HCT116 (cell line): Measurements from ENCODE around the gene ZFP57. TPM values are rescaled to one million over a fixed set of nuclear protein-coding genes. Genes with fewer than 3 reads are reported as not detected.

Source experiments
- ATAC-seq: fragments of 200-7000 bp; cut with Tn5 transposase; 2 replicates; pipeline ENCODE4 v1.9.1; 2020; ENCODE audit warnings: mild to moderate bottlenecking, moderate library complexity
- BruUV-seq: library from RNA; stranded (reverse); fragments of 400-500 nt; replicated peaks from 2 replicates; lab custom pipeline; 2021; lab: Mats Ljungman, UMichigan
- CTCF ChIA-PET: fragments of 300-600 bp; sonication (Branson Sonifier 250); formaldehyde crosslinking; loops from one replicate; lab custom pipeline; 2021; ENCODE audit warnings: antibody characterized with exemption; lab: Charles Lee
- POLR2A ChIA-PET: fragments of 300-600, 350-600 bp; sonication (Branson Sonifier 250); formaldehyde crosslinking; loops from one replicate; lab custom pipeline; 2021; ENCODE audit warnings: antibody characterized with exemption; lab: Charles Lee
- RAD21 ChIA-PET, 2 experiments: fragments of 300-600 bp; sonication (Branson Sonifier 250); formaldehyde crosslinking; loops; one replicate each; lab custom pipeline; 2023; ENCODE audit warnings: low total read pairs in 2 of 2; ENCODE audit not compliant: uncharacterized antibody in 2 of 2, unreplicated experiment in 2 of 2, low non-redundant PET in 1 of 2; lab: Charles Lee
- DNase-seq: peaks from one replicate; pipeline ENCODE4 v3.0.0-alpha.2; 2010; ENCODE audit warnings: low read depth, low spot score
- H2AFZ ChIP-seq: fragments of 200-600 bp; shearing (Covaris generic), sonication (generic); 2 replicates; pipeline ENCODE4 v1.6.1; 2017; ENCODE audit warnings: low read depth, mixed run types, mixed read lengths, antibody characterized with exemption, low read length; ENCODE audit not compliant: poor library complexity, severe bottlenecking
- H3K27ac ChIP-seq: 2 replicates; pipeline ENCODE4 v1.5.1; 2012; ENCODE audit warnings: low read depth, low read length
- H3K27me3 ChIP-seq: fragments of 200-600 bp; sonication (generic); 2 replicates; pipeline ENCODE4 v1.6.1; 2016; ENCODE audit warnings: mixed run types, low read length, mixed read lengths; ENCODE audit not compliant: insufficient read depth
- H3K36me3 ChIP-seq, 2 experiments: fragments of 200-500 bp in 1 of 2; fragments of 200-600 bp in 1 of 2; sonication (Bioruptor generic) in 1 of 2; sonication (generic) in 1 of 2; 2 replicates each; pipeline versions ENCODE4 v1.5.1 to v1.6.1; 2014 to 2016; ENCODE audit warnings: low read length in 2 of 2, inconsistent platforms in 1 of 2, mixed read lengths in 1 of 2, mixed run types in 1 of 2; ENCODE audit not compliant: insufficient read depth in 2 of 2, control insufficient read depth in 1 of 2
- H3K4me1 ChIP-seq, 2 experiments: fragments of 200-600 bp in 1 of 2; sonication (generic) in 1 of 2; 2 replicates each; pipeline versions ENCODE4 v1.5.1 to v1.6.1; 2012 to 2017; ENCODE audit warnings: low read length in 2 of 2, inconsistent platforms in 1 of 2, mild to moderate bottlenecking in 1 of 2, mixed read lengths in 1 of 2, mixed run types in 1 of 2, moderate library complexity in 1 of 2; ENCODE audit not compliant: insufficient read depth in 2 of 2, control insufficient read depth in 1 of 2
- H3K4me2 ChIP-seq: fragments of 200-600 bp; sonication (generic); 2 replicates; pipeline ENCODE4 v1.6.1; 2017; ENCODE audit warnings: mixed run types, low read length, mixed read lengths
- H3K4me3 ChIP-seq, 2 experiments: fragments of 200-600 bp in 1 of 2; sonication (generic) in 1 of 2; replicated peaks in 1 of 2; 2 replicates each; pipeline ENCODE4 v1.5.1; 2011 to 2016; ENCODE audit warnings: low read length in 2 of 2, control low read depth in 1 of 2, low read depth in 1 of 2, mild to moderate bottlenecking in 1 of 2, mixed read lengths in 1 of 2, mixed run types in 1 of 2
- H3K79me2 ChIP-seq: fragments of 200-600 bp; sonication (generic); 2 replicates; pipeline ENCODE4 v1.6.1; 2017; ENCODE audit warnings: mild to moderate bottlenecking, mixed run types, low read length, moderate library complexity, mixed read lengths; ENCODE audit not compliant: insufficient read depth
- H3K9ac ChIP-seq: fragments of 200-600 bp; sonication (generic); 2 replicates; pipeline ENCODE4 v1.6.1; 2016; ENCODE audit warnings: low read length, mixed read lengths
- H3K9me2 ChIP-seq: fragments of 200-600 bp; sonication (generic), shearing (Covaris generic); 2 replicates; pipeline ENCODE4 v1.6.1; 2017; ENCODE audit warnings: mixed run types, mild to moderate bottlenecking, moderate library complexity; ENCODE audit not compliant: insufficient read depth
- H3K9me3 ChIP-seq, 2 experiments: fragments of 200-500 bp in 1 of 2; fragments of 200-600 bp in 1 of 2; sonication (Bioruptor generic) in 1 of 2; sonication (generic) in 1 of 2; 2 replicates each; pipeline ENCODE4 v1.6.1; 2014 to 2017; ENCODE audit warnings: low read length in 2 of 2, mixed read lengths in 2 of 2, inconsistent platforms in 1 of 2, low read depth in 1 of 2, mild to moderate bottlenecking in 1 of 2, mixed run types in 1 of 2, moderate library complexity in 1 of 2; ENCODE audit not compliant: control insufficient read depth in 1 of 2, insufficient read depth in 1 of 2
- H4K20me1 ChIP-seq: fragments of 200-600 bp; sonication (generic), shearing (Covaris generic); 2 replicates; pipeline ENCODE4 v1.6.1; 2017; ENCODE audit warnings: mixed run types, mild to moderate bottlenecking, moderate library complexity; ENCODE audit not compliant: insufficient read depth
- EGR1 ChIP-seq: IDR thresholded peaks from 2 replicates; pipeline ENCODE4 v1.6.1; 2012; ENCODE audit warnings: low read depth
- ELF1 ChIP-seq: IDR thresholded peaks from 2 replicates; pipeline ENCODE4 v1.6.1; 2012; ENCODE audit warnings: low read depth, borderline replicate concordance
- EZH2 ChIP-seq: fragments of 200-600 bp; sonication (generic); IDR thresholded peaks from 2 replicates; pipeline ENCODE4 v1.6.1; 2017; ENCODE audit warnings: antibody characterized with exemption, mixed run types
- JUND ChIP-seq: IDR thresholded peaks from 2 replicates; pipeline ENCODE4 v1.6.1; 2012
- POLR2AphosphoS5 ChIP-seq: IDR thresholded peaks from 2 replicates; pipeline ENCODE4 v1.6.1; 2011; ENCODE audit warnings: mild to moderate bottlenecking, low read depth, low read length, moderate library complexity
- RAD21 ChIP-seq: IDR thresholded peaks from 2 replicates; pipeline ENCODE4 v1.6.1; 2012; ENCODE audit warnings: low read depth, mild to moderate bottlenecking
- SP1 ChIP-seq: IDR thresholded peaks from 2 replicates; pipeline ENCODE4 v1.6.1; 2012; ENCODE audit warnings: low read depth
- TCF7L2 ChIP-seq: IDR thresholded peaks from 2 replicates; pipeline ENCODE4 v1.7.0; 2011; ENCODE audit warnings: borderline replicate concordance, inconsistent platforms; ENCODE audit not compliant: insufficient read depth, insufficient read length; ENCODE audit errors: extremely low read depth
- YY1 ChIP-seq: IDR thresholded peaks from 2 replicates; pipeline ENCODE4 v1.6.1; 2011; ENCODE audit warnings: low read length, low read depth, moderate library complexity, mild to moderate bottlenecking; ENCODE audit not compliant: insufficient replicate concordance; ENCODE audit errors: extremely low read depth
- ZFX ChIP-seq: fragments of 450-650 bp; IDR thresholded peaks from 2 replicates; pipeline ENCODE4 v1.6.1; 2017
- ZNF274 ChIP-seq: fragments of 200-500 bp; sonication (Bioruptor generic); IDR thresholded peaks from 2 replicates; pipeline ENCODE4 v1.6.1; 2014; ENCODE audit warnings: mild to moderate bottlenecking, low read depth, low read length, inconsistent platforms
- intact Hi-C: fragments of 100-400 bp; cut with micrococcal nuclease; formaldehyde crosslinking; loops from 2 replicates; pipeline ENCODE4 v1.10.0; 2022
- total RNA-seq: library from RNA; stranded (reverse); gene quantifications from one replicate; pipeline ENCODE4 v1.2.1, GENCODE V29; 2021; ENCODE audit not compliant: unreplicated experiment
- TF ChIP-seq, protein P1 (sequence below): IDR thresholded peaks from 2 replicates; pipeline ENCODE4 v1.6.1; 2012
- TF ChIP-seq, protein P2 (sequence below): IDR thresholded peaks from 2 replicates; pipeline ENCODE4 v1.6.1; 2012; ENCODE audit warnings: low read depth
- TF ChIP-seq, protein P3 (sequence below), 3 experiments: fragments of 200-600 bp in 1 of 3; sonication (generic) in 1 of 3; IDR thresholded peaks in 2 of 3; conservative IDR thresholded peaks in 1 of 3; 2 replicates each; pipeline ENCODE4 v1.5.1; 2012 to 2017; ENCODE audit warnings: low read depth in 2 of 3, low read length in 2 of 3, antibody characterized with exemption in 1 of 3, borderline replicate concordance in 1 of 3, control low read depth in 1 of 3, mild to moderate bottlenecking in 1 of 3, mixed read lengths in 1 of 3, mixed run types in 1 of 3, moderate library complexity in 1 of 3; ENCODE audit not compliant: insufficient read depth in 1 of 3

The ZFP57 gene
- total RNA-seq, 1 experiment from 2014 or later = not detected

DNA sequence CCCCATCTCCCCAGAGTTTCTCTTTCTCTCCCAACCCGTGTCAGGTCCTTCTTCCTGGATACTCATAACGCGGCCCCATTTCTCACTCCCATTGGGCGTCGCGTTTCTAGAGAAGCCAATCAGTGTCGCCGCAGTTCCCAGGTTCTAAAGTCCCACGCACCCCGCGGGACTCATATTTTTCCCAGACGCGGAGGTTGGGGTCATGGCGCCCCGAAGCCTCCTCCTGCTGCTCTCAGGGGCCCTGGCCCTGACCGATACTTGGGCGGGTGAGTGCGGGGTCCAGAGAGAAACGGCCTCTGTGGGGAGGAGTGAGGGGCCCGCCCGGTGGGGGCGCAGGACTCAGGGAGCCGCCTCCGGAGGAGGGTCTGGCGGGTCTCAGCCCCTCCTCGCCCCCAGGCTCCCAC lies 42.3 kb upstream of the ZFP57 start, which contains the start of gene HLA-F:
HLA-F (plus strand) TSS at position 173 of the 404 bp plus-strand sequence; CDS start at position 203, 30 bp downstream.
- intact Hi-C loops = no loop called here
- Histone ChIP-seq H3K27me3 (no peaks in the 10 kb centered on the region), H3K4me3 (peak within 1 kb of the TSS; percentile 73 to 77), H3K9me2 (no peaks in the 10 kb centered on the region), H3K4me1 (peaks cover 0 to 9% of the 10 kb centered on the region in 2 experiments; a peak in 1 of 4 replicates), H3K9me3 (no peaks in the 10 kb centered on the region), H3K9ac (peak within 1 kb of the TSS; percentile 72), H3K4me2 (peak within 1 kb of the TSS; percentile 96), H3K36me3 (peaks cover 0 to 3% of the 10 kb centered on the region in 2 experiments; a peak in 1 of 4 replicates), H2AFZ (peak within 1 kb of the TSS; percentile 97), H3K27ac (peak within 1 kb of the TSS; percentile 59; the same call in 1 of the 2 replicates), H4K20me1 (no peaks in the 10 kb centered on the region), H3K79me2 (no peaks in the 10 kb centered on the region)
- TF ChIP-seq ZNF274 = no peak
- peak; percentile 33; the same call in 1 of the 2 replicates for TF ChIP-seq EGR1
- TF ChIP-seq RAD21 = no peak
- TF ChIP-seq, protein P1, sequence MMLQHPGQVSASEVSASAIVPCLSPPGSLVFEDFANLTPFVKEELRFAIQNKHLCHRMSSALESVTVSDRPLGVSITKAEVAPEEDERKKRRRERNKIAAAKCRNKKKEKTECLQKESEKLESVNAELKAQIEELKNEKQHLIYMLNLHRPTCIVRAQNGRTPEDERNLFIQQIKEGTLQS = no peak
- no peak for TF ChIP-seq ZFX
- no peak for TF ChIP-seq YY1
- TF ChIP-seq, protein P2, sequence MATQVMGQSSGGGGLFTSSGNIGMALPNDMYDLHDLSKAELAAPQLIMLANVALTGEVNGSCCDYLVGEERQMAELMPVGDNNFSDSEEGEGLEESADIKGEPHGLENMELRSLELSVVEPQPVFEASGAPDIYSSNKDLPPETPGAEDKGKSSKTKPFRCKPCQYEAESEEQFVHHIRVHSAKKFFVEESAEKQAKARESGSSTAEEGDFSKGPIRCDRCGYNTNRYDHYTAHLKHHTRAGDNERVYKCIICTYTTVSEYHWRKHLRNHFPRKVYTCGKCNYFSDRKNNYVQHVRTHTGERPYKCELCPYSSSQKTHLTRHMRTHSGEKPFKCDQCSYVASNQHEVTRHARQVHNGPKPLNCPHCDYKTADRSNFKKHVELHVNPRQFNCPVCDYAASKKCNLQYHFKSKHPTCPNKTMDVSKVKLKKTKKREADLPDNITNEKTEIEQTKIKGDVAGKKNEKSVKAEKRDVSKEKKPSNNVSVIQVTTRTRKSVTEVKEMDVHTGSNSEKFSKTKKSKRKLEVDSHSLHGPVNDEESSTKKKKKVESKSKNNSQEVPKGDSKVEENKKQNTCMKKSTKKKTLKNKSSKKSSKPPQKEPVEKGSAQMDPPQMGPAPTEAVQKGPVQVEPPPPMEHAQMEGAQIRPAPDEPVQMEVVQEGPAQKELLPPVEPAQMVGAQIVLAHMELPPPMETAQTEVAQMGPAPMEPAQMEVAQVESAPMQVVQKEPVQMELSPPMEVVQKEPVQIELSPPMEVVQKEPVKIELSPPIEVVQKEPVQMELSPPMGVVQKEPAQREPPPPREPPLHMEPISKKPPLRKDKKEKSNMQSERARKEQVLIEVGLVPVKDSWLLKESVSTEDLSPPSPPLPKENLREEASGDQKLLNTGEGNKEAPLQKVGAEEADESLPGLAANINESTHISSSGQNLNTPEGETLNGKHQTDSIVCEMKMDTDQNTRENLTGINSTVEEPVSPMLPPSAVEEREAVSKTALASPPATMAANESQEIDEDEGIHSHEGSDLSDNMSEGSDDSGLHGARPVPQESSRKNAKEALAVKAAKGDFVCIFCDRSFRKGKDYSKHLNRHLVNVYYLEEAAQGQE = no peak
- no peak for TF ChIP-seq ELF1
- TF ChIP-seq, protein P3, sequence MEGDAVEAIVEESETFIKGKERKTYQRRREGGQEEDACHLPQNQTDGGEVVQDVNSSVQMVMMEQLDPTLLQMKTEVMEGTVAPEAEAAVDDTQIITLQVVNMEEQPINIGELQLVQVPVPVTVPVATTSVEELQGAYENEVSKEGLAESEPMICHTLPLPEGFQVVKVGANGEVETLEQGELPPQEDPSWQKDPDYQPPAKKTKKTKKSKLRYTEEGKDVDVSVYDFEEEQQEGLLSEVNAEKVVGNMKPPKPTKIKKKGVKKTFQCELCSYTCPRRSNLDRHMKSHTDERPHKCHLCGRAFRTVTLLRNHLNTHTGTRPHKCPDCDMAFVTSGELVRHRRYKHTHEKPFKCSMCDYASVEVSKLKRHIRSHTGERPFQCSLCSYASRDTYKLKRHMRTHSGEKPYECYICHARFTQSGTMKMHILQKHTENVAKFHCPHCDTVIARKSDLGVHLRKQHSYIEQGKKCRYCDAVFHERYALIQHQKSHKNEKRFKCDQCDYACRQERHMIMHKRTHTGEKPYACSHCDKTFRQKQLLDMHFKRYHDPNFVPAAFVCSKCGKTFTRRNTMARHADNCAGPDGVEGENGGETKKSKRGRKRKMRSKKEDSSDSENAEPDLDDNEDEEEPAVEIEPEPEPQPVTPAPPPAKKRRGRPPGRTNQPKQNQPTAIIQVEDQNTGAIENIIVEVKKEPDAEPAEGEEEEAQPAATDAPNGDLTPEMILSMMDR (IDR thresholded peaks at IDR 0.05 in 2 of 3, conservative IDR thresholded peaks at IDR 0.05 in 1 of 3; ENCODE audit: borderline replicate concordance in 1 of 3, insufficient read depth in 1 of 3, low read depth in 2 of 3, low read length in 2 of 3) = no peak
- TF ChIP-seq EZH2 = no peak
- TF ChIP-seq TCF7L2 = no peak
- peak; percentile 63; the same call in 1 of the 2 replicates for TF ChIP-seq POLR2AphosphoS5
- peak; percentile 54; the same call in 1 of the 2 replicates for TF ChIP-seq SP1
- TF ChIP-seq JUND = no peak
- DNase-seq (peak; percentile 67), ATAC-seq (peak; percentile 97)
- CTCF ChIA-PET = no interaction called here
- POLR2A ChIA-PET = no interaction called here
- no TSS peak for BruUV-seq
- RAD21 ChIA-PET = no interaction called here
